CD4-positive, alpha-beta T cell treated with Interleukin-4 for 4 hours (primary cell): ENCODE results near the gene GSTA5.
"Not testable (repeated sequence)": the region's sequence is repeated elsewhere in the genome, so short reads cannot be mapped to it uniquely, and the experiment has no call there.

ENCODE experiments used
- DNase-seq: peaks from one replicate; pipeline ENCODE4 v3.0.0-alpha.2; 2020

The GSTA5 gene

GRCh38 chr6:52840763-52841585 is at the start of gene GSTA5:
Gene GSTA5, minus strand, starts transcription at chr6:52840813.
- no peak for DNase-seq

GRCh38 chr6:52890018-52890417 is 49.4 kb upstream of the GSTA5 start:
- no peak for DNase-seq

GRCh38 chr6:52887910-52888524 is 47.4 kb upstream of the GSTA5 start:
- DNase-seq, result no peak

- peak; percentile 80 for DNase-seq
These were observed 41.6 kb upstream of the GSTA5 start for GRCh38 chr6:52881996-52882841.

DNA sequence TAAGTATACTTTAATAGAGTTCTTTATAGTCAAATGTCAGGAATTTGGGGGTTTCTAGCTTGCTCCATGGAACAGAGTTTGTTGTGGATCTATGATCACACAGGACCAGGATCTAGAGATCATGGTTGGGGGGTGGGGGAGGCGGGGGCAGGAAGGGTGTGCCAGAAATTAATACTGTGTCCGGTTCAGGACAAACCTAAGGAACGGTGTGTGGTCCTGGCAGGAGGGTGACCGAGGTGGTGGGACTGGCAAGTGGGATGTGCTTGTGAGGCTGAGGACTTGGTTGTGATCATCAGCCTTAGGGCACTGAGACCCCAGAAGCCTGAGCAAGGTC is 41.0 kb upstream of the GSTA5 start:
- DNase-seq, result no peak

GRCh38 chr6:52877786-52878185 is 37.2 kb upstream of the GSTA5 start:
- DNase-seq, result no peak

GRCh38 chr6:52877168-52877567 is 36.6 kb upstream of the GSTA5 start:
- DNase-seq, result no peak

DNA sequence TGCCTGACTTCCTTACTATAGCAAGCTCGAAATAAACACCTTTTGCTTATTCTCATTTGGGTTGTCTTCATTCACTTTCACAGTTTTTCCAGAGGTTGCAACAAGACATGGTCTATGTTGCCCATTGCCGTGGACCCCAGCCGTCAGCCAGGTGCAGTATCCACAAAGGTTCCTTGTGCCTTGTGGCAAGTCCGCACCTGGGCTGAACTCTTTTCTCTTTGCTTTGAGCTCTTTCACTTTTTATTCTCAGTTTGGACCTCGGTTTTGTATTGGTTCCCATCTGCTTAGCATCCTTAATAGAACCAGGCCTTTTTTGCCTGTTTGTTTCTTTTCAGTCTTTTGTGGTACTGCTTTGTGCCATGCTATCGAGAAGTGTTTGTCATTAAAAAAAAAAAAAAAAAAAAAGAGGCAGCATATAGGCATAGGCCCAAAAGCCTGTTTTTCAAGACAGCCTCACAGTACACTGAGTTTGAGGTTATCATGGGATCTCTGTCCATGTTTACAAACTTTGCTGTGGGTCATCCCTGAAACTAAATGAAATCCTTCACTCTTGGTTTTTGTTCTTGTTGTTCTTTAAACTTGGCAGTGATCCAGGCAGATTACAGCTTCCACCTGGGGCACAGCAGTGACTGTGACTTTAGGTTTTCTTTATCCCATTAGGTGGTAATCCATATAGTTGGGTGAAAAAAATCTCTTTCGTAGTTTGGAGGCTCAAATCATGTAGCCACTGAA is 35.6 kb upstream of the GSTA5 start:
- DNase-seq, result no peak

DNA sequence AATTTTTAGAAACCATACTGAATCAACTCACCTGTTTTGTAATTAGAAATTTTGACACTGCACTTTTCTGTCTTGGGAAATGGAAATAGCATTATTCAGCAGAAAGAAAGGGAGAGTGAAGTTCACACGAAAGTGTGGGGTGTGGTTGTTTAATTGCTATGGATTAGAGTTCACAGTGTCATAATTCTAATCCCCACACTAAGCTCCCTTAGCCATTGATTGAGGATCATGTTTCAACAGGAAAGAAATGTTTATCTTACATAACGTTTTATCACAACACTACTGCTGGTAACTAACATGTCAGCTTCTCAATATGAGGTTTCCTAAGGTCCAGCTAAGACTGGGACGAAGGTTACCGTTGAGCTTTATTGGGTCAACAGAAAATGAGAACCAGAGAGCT is 31.4 kb upstream of the GSTA5 start:
- DNase-seq, result no peak

- DNase-seq, result no peak
These were observed 31.0 kb upstream of the GSTA5 start for GRCh38 chr6:52871621-52872020.

GRCh38 chr6:52870335-52871091 is 29.9 kb upstream of the GSTA5 start:
- DNase-seq, result not testable (repeated sequence)

GRCh38 chr6:52868899-52869298 is 28.3 kb upstream of the GSTA5 start:
- not testable (repeated sequence) for DNase-seq

DNA sequence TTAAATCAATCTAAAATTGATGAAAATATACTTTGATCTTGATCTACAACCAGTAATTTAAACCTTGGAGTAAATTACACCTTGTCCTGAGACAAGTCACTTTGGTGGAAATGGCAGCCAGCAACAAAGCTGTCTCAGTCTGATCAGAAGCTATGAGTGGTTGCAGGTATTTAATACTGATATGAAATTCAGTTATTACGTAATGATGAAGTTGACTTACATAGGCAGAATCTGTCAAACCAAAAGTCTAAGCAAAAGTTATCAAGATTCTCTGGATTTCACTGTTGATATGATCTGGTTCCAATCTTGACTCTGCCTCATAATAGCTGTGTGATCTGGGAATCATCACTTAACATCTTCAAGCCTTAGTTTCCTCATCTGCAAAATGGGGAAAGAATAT is 27.6 kb upstream of the GSTA5 start:
- DNase-seq, result no peak

DNA sequence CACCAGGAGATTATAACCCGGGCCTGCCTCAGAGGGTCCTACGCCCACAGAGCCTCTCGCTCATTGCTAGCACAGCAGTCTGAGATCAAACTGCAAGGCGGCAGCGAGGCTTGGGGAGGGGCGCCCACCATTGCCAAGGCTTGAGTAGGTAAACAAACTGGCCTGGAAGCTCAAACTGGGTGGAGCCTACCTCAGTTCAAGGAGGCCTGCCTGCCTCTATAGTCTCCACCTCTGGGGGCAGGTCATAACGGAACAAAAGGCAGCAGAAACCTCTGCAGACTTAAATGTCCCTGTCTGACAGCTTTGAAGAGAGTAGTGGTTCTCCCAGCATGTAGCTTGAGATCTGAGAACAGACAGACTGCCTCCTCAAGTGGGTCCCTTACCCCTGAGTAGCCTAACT is 20.5 kb upstream of the GSTA5 start:
- not testable (repeated sequence) for DNase-seq

- DNase-seq, result no peak
These were observed 17.8 kb upstream of the GSTA5 start for GRCh38 chr6:52858416-52858815.

DNA sequence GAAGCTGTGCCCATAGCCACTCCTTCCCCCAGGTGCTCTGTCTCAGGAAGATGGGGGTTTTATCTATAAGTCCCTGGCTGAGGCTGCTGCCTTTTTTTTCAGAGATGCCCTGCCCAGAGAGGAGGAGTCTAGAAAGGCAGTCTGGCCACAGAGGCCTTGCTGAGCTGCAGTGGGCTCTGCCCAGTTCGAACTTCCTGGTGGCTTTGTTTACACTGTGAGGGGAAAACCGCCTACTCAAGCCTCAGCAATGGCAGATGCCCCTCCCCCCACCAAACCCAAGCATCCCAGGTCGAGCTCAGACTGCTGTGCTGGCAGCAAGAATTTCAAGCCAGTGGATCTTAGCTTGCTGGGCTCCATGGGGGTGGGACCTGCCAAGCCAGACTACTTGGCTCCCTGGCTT is 15.5 kb upstream of the GSTA5 start:
- not testable (repeated sequence) for DNase-seq

DNA sequence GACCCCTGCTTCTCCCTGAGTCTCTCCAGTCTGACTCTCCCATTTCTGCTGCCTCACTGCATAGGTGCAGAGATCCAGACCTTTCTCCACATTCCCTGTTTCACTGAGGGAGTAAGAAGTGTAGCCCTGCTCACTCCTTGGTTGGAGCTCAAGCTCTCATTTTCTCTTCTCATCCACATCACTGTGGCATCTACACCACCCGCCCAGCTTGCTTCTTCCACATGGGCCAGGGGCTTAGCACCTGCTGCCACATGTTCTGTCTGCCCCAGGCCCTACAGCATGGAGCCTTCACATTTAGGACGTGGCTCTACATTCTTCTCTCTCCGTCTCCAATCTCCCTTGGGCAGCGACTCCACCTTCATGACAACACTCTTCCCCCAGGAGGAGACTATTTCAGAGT is 8.5 kb upstream of the GSTA5 start:
- no peak for DNase-seq

DNA sequence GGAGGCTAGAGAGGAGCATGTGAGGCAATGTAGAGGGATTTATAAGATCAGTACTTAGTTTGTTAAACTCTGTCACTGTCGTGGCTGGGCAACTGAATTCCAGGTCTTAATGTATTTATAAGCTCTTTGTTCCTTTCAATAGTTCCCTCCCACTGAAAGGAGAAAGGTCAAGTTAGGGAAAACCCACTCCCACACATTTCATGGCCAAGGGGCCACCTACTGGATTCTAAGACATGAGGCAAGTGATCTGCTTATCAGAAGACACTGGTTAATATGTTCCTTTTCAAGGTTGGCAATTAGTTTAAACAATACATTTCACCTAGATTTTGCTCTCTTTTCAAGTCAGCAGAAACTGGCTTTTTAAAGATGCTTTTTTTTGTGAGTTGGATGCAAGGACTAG is 5.4 kb upstream of the GSTA5 start:
- DNase-seq, result no peak

DNA sequence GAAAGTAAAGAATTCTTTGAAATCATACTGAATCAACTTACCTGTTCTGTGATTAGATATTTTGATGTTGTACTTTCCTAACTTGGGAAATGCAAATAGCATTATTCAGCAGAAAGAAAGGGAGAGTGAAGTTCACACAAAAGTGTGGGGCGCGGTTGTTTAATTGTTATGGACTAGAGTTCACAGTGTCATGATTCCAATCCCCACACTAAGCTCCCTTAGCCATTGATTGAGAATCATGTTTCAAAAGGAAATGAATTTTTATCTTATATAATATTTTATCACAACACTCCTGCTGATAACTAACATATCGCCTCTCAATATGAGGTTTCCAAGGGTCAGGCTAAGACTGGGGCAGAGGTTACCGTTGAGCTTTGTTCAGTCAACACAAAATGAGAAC is 3.0 kb upstream of the GSTA5 start:
- no peak for DNase-seq

DNA sequence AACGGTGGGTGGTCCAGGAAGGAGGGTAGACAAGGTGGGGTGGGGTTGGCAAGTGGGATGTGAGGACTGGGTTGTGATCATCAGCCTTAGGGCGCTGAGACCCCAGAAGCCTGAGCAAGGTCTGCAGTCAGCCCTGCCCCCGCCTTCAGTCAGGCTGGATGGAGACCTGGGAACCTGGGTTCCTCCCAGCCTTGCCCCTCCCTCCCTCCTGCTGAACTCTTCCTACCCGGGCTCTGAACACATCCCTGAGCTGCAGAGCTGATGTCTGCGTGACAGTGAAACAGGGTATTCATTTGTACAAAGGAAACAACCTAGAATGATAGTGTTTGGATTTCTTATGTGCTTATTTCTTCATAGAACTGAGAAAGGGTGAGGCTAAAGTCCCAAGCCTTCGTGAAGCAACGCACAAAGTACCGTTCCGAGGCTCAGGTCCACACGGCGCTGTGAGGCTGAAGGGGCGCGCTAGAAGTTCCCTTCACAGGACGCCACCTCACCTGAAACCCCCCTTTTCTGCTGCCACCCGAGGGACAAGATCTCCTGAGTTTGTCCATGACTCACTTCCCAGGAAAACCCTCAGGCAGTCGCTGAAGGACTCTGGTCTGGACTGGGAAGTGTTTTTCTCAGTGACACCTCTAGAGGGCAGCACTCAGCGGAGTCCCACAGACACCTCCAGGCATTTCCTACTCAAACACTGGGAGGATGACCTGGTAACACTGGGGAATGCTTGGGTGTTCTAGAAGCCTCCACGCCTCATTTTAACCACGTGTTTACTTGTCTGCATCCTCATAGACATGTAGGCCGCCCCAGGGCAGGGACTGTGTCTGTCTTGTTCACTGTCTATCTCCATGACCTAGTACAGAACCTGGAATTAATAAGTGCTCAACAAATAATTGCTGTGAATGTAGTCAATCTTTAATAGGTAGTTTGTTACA is 1.2 kb downstream of the GSTA5 start:
- DNase-seq, result peak; percentile 64

DNA sequence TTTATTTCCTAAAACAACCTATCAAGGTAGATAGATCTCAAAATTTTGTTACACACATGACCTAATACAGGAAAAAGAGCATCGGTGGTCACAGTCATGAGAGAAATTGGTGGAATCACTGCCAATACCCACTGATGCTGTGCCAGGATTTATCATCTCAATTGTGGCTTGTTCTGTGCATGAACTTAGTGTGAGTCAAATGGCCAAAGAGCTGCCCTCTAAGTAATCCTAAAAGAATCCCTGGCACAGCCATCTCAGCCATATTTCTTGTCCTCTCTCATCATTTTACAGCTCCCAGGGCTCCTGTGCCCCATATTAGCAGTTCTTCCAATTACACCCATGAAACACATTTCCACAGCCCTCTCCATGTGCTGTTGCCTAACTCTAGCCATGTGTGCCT is 6.1 kb downstream of the GSTA5 start:
- no peak for DNase-seq
